Stimulated activated CD8-positive, alpha-beta memory T cell treated with anti-CD3 and anti-CD28 coated beads, Interleukin-7, amount 100 ng/mL, for 4 hours (primary cell): ENCODE data around the gene MAGI1.

Experiments used
- DNase-seq, 2 donors: peaks; one replicate each; pipeline ENCODE4 v3.0.0-alpha.2; 2020; ENCODE audit warnings: low read depth in 2 of 2

Gene MAGI1

DNA sequence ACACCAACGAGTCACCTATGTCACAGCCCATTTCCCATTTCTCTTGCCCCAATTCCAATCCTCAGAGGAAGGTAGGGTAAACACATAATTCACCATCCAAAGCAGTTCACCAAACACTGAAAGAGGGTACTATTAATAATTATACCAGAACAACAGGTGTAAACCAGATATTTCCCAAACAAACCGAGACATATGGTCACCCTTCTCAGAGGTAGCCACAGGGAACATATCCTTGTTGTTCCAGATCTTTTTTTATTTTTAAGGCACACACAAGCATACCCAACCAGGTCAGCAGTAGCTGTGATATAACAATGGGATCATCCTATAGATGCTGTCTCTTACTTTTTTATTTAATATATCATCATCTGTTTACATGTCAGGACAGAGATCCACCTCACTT lies 24.7 kb downstream of the MAGI1 start:
- no peak for DNase-seq

DNA sequence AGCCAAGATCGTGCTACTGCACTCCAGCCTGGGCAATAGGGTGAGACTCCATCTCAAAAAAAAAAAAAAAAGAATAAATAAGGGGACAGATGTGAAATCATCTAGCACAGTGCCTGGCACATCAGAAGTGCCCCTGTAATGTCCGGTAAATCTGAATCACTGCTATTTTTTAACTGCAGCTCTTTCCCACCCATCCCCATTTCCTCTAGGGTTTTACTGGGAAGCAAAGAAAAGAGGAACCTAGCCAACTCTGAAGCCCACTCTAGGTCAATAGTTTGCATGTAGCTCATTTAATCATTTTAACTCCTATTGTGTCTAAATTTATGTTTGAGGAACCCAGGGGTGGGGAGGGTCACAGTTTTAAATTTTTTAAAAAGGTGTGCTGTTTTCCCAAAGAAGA lies 26.0 kb downstream of the MAGI1 start:
- DNase-seq: no peak

DNA sequence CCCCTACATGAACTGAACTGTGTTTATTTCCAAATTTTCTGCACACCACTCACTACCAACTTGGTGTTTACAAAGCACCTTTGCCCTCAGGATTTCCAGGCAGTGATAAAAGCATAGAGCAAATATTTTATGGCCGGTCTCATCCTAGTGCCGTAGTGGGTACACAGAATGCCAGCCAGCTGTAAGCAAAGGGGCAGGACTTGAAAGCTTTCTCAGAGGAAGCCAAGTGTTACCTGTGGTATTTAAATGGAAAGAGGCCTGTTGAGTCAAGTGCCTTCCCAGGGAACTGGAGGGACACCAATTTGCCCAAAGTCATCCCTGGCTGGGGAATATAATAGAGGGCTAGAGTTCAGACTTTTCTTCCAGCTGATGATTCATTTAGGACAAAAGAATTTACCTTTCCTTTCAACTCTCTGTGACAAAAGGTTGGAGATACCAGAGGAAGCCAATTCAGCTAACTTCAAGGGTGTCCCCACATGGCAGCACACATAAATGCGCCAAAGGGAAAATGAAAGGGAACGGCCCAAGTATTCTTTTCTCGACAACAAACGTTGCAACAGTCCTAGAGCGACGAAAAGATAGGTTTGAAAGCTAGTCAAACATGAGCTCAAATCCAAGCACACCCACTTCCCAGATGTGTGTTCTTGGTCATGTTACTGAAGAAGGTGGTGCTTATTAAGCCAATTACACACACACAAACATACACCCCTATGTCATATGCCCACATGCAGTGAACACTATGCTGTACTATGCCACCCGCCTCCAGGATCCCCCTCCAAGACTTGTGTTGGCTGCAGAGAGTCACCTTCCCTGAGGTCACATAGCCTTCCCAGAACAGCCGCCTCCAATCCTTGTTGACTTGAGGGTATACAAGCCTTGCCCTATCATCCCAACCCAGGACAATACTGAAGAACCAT lies 27.7 kb downstream of the MAGI1 start:
- no peak for DNase-seq

DNA sequence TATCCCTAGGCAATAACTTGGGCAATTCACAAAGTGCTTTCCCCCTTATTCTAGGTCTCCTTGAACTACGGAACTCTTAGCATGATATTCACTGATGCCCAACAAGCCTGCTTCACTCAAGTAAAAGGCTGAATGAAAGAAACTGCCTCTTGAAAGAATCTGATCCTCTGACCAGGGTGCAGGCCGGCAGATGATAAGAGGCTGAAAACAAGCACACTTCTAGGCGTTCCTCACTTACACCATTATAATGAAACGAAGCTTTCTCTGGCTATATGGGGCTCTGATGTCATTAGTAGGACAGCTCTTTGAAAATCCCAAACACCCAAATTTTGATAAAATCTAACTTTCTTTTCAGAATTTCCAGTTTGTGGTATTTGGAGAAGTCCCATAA lies 28.4 kb downstream of the MAGI1 start:
- DNase-seq: no peak

DNA sequence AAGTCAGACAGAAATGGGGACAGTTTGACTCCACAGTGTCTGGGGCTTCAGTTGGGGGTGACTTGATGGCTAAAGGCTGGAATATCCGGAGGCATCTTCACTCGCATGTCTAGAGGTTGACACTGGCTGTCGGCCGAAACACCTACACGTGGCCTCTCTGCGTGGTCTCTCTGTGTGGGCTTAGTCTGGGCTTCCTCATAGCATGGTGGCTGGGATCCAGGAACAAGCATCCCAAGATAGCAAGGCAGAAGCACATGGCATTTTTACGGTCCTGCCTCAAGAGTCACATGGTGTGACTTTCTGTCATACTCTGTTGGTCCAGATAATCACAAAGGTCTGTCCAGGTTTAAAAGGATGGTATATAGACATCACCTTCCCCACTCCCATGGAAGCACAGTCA lies 34.5 kb downstream of the MAGI1 start:
- DNase-seq: no peak

DNA sequence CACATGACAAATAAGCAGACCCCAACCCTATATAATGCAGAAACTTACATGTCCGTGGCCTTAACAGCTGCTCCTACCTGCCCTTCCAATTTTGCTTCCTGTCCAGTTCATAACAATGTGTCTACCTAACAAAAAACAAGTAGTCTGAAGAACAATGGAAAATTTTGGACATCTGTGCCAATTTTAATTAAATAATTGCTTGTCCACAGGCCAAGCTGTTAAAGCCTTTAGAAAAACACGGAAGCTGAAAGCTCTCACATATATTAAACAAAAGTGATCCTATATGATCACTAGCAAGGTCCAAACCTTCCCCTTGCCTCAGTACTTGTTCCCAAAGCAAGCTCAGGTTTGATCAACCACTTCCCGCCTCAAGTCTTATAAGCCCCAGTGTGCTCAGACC lies 37.1 kb downstream of the MAGI1 start:
- no peak for DNase-seq

DNA sequence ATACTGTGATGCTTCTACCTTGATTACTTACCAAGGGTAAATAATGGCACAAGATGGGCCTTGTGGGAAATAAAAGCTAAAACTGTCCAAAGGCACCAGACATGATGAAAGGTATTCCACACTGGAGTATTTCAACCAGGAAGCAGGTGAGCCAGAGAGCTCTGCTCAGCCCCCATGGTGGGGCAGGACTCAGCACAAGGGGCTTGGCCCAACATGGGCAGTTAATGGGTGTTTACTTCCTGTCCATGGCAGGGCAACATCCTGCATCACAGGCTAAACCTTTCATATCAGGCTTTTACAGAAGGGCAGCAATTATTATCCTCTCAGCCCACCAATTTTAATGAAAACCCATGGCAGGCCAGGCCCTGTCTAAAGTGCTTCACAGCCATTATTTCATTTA lies 38.2 kb downstream of the MAGI1 start:
- DNase-seq: no peak

DNA sequence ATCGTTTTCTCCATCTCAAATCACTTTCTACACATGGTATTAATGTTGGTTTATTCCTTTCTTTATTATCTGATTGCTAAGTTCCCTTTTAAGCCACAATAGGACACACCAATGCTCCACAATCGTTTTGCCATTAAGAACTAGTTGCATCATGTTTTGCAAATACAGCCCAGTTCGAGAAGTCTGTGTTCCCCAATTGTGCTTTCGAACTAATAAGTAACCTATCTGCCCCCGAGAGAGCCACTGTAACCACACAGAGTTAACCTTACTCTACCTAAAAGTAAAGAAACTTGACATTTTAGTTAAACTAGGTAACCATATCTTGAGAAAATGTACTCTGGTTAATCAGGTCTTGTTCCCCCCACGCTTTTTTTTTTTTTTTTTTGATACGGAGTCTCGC lies 39.1 kb downstream of the MAGI1 start:
- DNase-seq: no peak

DNA sequence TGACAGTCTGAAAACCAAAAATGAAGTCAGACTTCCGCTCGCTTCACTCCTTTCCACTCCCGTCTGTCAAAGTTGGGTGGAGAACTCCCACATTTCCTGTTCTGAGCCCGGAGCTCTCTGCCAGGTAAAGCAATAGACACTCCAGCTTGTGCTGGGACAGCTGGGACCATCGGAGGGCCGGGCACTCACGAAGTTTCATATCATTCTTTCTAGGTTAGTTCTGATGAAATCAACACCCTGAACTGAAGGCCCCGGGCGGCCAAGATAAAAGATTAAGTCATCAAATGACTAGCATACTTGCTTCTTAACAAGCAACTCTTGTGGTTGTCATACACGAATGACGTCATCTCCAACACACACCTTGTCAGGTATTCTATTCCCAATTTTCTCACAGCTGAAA lies 42.1 kb downstream of the MAGI1 start:
- no peak for DNase-seq

DNA sequence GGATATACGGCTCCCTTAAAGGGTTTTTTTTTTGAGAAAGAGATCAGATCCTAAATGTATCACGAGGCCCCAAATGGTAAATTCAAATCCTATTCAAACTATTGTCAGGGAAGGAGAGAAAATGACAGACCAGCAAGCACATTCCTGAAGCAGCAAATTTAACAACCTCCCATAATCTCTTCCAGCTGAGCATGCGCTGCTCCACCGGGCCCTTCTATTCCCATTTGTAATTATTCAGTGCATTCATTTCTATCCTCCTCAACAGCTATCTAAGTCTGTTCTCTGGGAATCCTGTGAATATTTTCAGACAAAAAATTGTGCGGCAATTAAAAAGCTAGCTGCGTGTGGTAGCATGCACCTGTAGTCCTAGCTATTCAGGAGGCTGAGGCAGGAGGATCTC lies 43.2 kb downstream of the MAGI1 start:
- DNase-seq: no peak

DNA sequence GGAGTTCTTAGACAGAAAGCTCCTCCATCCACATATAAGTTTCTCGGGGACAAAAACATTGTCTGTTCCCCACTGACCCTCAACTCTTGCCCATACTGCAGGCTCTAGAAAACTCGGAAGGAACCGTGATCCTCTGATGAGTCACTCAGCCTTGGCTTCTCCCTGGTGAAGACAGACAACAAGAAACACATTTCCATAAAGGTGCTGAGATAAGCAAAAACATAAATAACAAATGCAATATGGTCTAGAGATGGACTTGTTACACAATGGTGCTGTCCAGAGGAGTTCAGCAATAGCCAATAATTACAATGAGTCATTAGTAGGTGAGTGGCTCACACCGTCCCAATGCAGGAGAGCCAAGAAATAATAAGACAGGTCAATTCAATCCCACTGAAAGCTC lies 43.7 kb downstream of the MAGI1 start:
- no peak for DNase-seq

DNA sequence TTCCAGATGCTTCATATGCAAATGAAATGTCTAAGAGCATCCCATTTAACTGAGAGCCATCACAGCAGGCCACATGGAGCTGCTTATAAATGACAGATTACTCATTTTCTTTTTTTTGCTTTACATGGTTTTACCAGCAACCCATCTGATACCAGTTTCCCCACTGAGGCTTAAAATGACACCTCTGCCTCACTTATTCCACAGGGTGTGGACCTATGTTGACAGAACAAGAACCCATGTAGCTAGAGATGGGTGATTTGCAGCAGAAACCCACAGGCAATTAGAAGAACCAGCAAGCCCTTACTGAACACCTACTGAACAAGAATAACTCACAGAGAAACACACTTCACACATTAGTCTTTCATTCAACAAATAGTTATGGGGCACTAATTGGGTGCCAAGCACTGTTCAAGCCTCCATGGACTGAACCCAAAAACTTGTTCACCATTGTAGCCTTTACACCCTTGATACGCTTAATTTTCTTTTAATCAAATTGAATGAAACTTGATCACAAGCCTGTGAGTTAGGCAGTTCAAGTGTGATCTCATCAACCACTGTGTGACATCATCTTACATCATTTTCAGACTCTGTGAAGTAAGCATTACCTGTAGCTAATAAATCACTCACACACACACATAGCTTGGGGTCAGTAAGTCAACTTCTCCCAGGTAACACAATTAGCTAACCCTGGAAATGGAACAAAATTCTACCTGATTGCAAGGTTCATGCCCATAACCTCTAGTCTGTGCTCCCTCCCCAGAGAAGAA lies 45.4 kb downstream of the MAGI1 start:
- no peak for DNase-seq

DNA sequence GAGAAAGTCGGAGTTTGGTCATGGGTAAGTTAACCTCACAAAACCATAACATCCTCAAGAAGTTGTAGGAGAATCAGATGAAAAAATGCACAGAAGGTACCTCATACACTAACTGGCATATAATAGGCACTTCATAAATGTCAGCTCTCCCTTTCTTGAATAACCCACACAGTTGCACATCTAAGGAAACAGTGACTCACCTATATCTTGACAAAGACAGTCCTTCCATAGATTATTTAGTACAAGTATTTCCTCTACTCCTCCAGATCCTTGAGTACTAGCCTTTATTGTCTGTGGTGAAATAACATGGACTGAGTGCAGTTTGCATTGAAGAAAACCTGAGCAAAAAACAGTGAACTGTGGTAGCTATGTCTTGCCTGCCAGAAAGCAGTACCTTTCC lies 46.6 kb downstream of the MAGI1 start:
- no peak for DNase-seq

DNA sequence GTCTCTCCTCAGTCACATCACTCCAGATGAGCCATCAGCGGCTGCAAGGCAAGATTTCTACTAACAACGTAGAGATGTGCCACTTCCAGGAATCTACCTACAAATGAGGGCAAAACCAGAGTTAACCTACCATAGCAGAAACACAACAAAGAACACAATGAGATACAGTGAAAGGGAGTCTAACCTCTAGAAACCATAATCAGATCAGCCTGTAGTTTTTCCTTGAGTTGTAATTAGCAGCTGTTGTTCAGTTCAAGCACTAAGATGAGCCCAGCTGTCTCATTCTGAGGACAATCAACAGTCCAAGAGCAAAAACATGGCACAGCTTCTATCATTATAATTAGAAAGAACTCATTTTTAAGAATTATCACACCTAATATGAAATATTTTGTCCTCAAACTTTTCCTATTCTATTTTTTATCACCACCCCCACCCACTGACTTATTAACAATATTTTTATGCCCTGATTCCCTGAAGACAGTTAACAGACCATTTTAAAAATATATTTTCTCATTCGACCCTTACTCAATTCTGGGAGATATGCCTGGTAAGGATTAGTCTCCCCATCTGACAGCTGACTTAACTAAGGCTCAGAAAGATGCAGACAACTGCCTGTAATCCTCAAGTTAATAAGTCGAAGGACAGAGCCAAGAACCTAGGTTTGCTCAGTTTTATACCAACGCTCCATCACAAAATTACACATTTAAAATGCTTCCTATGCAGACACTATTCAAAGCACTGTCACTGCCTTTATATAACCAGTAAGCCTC lies 50.1 kb downstream of the MAGI1 start:
- no peak for DNase-seq

DNA sequence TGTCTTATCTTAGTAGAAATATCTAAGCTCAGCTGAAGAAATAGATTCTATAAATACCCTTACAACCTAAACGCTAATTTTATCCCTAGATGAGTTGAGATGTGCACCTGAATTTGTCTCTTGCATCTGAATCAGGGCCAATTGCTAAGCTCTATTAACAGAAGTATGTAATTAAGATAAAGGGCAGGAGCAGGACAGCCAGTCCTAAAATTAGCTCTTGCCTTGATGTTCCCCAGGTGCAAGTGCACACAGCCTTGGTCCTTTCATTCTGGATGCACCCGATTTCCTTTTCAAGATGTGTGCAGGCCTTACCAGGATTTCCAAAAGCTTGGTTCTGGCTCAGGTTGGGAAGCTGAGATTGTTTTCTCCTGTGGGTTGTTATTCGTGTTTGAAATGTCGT lies 52.4 kb downstream of the MAGI1 start:
- DNase-seq: no peak

DNA sequence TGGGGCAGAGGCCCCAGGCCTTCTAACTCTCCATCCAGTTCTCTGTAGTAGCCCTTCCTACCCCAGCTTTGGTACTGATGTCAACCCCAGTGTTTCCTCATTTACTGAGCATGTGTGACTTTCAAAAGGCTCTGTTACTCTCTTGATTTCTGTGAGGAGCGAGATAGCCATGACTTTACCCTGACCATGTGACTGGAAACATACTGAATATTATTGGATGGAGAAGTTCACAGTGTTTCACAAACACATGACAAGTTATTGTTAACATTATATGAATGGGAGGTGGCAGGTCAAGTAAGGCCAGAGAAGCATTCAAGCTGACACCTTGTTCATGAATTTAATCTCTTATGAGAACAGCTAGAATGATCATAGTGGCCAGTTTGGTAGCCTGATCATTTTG lies 53.7 kb downstream of the MAGI1 start:
- no peak for DNase-seq

DNA sequence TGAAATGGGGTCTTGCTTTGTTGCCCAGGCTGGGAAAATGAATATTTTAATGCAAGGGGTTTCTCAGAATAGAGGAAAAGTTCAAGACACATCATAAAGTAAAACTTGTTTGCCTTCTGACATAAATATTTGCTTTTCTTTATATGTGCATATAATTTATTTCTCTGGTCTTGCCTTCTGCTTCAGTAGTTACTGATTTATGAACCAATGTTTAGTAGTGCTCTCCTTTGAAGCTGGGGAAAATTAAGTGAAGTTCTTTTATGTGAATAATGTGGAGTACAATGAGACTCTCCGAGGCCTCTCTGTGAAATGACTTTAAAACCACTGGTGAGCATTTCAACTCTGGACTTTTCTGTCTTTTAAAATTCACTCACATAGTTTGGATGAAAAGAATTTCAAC lies 55.6 kb downstream of the MAGI1 start:
- DNase-seq: no peak

DNA sequence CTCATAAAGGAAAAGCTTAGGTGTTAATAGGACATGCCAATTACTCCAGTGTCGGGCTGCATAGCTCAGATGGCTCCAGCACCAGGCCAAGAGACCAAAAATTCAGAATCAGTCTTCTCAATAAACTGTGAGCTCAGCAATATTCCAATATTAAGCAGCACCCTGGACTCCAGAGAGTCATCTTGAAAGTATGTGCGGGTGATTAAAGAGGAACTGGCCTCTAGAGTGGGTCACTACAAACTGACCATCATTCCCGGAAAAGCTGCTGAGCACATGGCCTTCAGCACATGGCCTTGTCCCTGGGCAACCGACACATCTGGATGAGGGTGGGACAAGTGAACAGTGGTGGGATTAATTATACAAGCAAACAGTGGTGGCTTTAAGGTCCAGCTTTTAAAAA lies 59.0 kb downstream of the MAGI1 start:
- DNase-seq: no peak

DNA sequence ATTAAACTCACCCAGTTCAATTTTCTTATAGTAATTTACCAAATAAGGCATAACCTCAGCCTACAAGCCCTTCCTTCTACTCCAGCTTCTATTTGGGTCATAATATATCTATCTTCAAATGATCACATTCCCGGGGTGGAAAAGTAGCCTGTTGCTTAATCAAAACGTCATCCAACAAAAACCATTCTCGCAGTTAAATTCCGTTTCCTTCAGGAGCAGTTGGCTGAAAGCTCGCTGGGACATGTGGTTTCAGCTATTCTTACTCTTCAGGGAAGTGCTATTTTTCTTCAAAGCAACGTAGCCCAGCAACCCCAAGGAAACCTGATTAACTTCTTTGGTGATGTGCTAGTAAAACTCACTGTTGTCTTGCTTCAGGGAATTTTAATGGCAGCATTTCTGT lies 59.6 kb downstream of the MAGI1 start:
- no peak for DNase-seq

DNA sequence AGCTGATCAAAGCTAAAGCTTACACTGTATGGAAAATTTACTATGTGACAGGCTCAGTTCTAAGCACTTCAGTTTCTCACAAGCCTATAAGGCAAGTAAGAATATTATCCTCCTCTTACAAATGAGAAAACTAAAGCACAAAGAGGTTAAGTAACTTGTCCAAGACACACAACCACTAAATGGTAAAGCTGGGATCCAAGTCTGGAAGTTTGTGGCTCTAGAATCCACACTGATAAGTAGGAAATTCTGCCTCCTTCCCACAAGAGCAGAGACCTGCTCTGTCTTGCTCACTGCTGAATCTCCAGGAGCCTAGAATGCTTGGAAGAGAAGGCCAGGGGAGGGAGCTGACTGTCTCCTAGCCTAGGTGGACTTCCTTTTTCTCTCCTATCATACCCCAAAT lies 60.6 kb downstream of the MAGI1 start:
- DNase-seq: no peak

DNA sequence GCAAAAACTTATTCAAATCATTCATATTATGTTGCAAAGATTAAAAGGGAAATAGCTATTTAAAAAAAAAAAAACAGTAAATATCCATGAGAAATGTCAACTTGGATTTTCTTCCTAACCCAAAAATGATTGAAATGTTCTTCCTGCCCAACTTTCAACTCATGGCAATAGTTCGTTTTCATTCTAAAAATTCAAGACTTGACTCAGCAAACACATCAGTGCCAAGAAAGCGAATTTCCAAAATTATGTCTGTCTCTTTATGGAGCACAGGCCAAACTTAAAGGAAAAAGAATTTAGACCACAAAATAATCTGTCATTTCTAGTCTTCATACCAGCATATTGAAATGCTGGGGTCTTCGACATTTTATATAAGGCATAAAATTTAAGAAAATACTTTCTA lies 63.7 kb downstream of the MAGI1 start:
- DNase-seq: no peak

DNA sequence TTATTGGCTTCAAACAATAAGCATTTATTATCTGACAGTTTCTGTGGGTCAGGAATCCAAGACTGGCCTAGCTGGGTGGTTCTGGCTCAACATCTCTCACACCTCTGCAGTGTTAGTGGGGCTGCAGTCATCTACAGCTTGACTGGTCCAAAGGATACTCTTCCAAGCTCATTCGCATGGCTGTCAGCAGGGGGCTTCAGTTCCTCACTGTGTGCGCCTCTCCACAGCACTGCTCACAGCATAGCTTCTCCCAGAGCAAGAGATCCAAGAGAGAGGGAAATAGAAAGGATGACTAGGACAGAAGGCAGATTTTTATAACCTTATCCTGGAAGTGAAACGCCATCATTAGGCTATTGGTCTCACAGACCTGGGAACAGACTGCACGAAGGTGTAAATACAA lies 64.2 kb downstream of the MAGI1 start:
- DNase-seq: no peak

DNA sequence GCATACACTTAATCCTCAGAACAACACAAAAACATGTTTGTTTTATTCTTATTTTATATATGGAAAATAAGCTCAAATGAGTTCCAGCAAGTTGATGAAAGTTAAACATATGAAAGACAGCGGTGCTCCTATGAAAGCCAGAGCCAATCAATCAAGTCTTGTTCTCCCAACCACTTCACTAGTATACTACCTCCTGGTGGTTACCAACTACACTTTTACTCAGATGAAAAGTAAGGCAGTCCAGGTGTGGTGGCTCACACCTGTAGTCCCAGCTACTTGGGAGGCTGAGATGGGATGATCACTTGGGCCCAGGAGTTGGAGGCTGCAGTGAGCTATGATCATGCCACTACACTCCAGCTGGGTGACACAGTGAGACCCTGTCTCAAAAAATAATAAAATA lies 66.0 kb downstream of the MAGI1 start:
- DNase-seq: no peak
